Stimulated activated CD8-positive, alpha-beta memory T cell treated with anti-CD3 and anti-CD28 coated beads, Interleukin-12 subunit alpha, Interleukin-12 subunit beta, amount 100 ng/mL, for 4 hours (primary cell): ENCODE measurements around the gene L3MBTL4.
"Not testable (repeated sequence)": the region's sequence is repeated elsewhere in the genome, so short reads cannot be mapped to it uniquely, and the experiment has no call there.

Experiments
- DNase-seq: peaks from one replicate; pipeline ENCODE4 v3.0.0-alpha.2; 2020; ENCODE audit warnings: low read depth

The L3MBTL4 gene

GRCh38 chr18:6103741-6104140 is 311.0 kb downstream of the L3MBTL4 start:
- DNase-seq, result no peak

DNA sequence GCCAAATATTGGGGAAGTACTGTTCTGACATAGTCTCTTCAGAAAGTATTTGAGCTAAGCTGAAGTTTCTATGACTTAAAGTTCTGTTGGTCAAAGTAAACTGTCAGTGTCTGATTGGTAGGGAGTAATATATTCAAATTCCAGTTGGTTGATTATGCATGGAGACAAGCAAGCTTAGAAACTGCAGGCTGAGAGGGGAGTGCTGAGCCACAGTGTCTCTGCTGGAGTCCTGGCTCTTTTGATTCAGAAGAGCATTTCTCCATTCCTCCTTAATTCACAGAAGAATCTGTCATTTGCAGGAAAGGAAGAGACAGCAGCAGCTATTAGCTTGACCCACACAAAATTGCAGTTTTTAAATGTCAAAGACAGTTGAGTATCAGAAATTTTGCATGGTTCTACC is 318.0 kb downstream of the L3MBTL4 start:
- no peak for DNase-seq

GRCh38 chr18:6088432-6088831 is 326.3 kb downstream of the L3MBTL4 start:
- DNase-seq, result no peak

GRCh38 chr18:6086731-6087130 is 328.0 kb downstream of the L3MBTL4 start:
- DNase-seq, result no peak

- no peak for DNase-seq
These were observed 335.3 kb downstream of the L3MBTL4 start for GRCh38 chr18:6079406-6079805.

- no peak for DNase-seq
These were observed 335.8 kb downstream of the L3MBTL4 start for GRCh38 chr18:6078877-6079276.

GRCh38 chr18:6072423-6072822 is 342.3 kb downstream of the L3MBTL4 start:
- not testable (repeated sequence) for DNase-seq

GRCh38 chr18:6069539-6069938 is 345.2 kb downstream of the L3MBTL4 start:
- DNase-seq, result no peak

GRCh38 chr18:6069103-6069502 is 345.6 kb downstream of the L3MBTL4 start:
- DNase-seq, result no peak

DNA sequence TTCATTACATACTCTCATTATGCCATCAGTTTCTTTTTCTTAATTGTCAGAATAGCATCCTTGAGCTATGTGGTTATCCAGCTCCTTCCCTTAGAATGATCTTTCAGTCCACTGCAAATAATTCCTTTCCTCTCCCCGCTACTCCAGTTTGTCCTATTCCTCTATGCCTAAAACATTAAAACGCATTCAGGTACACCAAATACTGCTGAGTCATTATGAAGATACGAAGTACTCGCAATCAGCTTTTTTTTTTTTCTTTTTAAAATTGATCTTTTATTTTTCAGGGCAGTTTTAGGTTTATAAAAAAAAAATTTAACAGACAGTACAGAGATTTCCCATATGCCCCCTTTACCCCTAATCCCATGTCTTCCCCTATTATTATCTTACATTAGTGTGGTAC is 354.6 kb downstream of the L3MBTL4 start:
- DNase-seq, result no peak

DNA sequence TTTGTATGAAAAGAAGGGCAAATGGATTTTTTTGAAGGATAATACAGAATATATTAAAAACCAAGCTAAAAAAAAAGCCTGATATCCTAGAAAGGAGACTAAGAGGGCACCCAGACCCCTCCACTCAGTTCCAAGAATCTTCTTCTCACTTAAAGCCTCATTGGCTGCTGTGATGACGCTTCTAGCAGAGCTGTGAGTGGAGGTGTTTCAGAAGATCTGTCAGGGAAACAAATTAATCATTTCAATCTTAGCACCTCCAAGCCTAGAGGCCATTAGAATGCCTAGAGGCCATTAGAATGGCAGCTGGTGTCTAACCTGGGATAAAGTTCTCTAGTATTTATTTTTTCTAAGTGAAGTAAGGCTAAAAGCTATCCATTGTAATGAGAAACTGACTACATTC is 355.2 kb downstream of the L3MBTL4 start:
- DNase-seq, result no peak

DNA sequence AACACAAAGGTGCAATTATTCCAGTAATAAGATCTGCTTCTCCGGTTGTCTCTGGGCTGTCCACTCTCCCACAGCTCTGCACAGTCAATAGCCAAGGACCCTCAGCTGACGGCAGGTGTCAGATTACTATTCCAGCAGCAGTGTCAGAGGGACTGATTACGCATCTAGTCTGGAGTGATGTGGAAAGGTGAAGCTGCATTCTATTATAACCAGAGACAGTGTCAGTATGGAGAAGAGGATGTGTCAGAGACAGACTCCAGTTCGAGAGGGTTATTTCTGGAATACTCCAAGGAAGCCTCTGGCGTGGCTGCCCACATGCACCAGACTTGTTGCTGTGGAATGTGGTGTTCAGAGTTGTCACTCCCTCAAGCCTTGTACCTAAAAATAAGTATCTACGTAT is 355.8 kb downstream of the L3MBTL4 start:
- no peak for DNase-seq

GRCh38 chr18:6057604-6058003 is 357.1 kb downstream of the L3MBTL4 start:
- no peak for DNase-seq

DNA sequence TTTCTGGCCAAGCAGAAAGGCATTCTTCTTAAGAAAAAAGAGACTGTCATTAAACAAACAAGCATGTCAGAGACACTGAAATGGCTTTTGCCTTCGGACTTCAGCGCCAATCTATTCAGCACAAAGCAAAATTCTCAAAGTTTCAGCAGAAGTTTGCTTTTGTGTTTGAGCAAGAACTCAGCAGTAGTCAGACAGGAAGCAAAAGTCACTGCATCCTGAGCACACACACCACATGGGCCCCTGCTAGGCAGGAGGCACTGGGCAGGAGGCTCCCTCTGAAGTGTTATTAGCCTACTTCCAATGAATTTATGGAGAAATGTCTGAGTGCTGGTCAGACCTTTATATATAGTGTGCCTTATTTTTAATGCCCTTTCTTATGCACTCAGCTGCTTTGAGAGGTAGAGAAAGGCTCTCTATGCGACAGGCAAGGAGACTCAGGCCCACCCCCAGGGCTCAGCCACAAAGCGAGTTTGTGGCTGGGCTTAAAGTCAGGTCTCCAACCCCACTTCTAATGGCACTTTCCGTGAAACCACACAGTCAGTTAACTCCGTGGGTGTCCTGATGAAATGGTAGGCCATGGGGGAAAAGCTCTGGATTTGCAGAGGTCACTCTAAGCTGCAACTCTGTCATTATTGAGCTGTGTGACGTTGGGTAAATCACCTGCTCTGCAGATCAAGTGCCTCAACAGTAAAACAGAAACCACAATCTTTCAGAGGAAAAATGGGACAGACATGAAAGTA is 358.4 kb downstream of the L3MBTL4 start:
- no peak for DNase-seq

- DNase-seq, result no peak
These were observed 359.0 kb downstream of the L3MBTL4 start for GRCh38 chr18:6055711-6056110.

DNA sequence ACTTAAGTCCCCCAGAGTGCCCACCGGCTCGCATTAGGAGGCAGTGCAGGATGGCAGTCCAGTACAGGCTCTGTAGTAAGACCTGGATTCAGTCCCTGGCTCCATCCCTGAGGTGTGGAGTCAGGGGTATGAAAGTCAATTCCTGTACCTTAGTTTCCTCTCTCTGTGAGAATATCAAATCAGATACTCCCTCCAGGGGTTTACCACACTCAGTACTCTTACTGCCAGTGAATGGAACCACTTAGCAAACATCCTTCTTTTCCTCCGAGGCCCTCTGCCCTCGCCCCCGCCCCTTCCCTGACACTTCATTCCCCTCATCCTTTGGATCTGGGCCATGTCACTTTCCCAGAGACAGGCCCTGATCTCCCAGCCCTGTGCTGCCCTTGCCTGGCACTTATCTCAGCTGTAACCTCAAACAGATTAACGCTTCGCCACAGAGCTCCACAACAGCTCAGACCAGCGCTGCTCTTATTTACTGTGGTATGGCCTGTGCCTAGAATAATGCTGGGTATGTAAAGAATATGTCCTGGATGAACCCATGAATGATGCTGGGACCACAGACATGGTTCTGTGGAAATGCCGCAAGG is 360.4 kb downstream of the L3MBTL4 start:
- no peak for DNase-seq

DNA sequence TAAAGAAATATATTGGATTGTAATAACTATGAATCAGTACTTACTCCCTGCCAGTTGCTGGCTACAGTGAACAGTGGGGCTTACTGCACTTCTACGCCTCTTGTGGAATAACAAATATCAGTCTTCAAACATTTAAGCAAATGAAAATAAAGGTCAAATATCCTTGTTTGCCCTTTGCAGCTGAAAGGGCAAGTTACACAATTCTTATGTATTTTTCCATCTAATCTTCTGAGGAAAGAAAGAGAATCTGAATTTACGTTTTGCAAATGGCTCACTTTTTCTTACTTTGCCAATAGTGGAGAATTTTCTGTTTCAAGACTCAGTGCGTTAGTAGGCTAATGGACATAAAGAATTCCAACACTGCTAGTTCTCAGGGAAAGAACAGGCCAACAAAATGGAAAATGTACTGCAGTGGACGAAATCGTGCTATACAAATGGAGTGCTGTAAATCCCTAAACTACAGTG is 362.2 kb downstream of the L3MBTL4 start:
- DNase-seq, result no peak

DNA sequence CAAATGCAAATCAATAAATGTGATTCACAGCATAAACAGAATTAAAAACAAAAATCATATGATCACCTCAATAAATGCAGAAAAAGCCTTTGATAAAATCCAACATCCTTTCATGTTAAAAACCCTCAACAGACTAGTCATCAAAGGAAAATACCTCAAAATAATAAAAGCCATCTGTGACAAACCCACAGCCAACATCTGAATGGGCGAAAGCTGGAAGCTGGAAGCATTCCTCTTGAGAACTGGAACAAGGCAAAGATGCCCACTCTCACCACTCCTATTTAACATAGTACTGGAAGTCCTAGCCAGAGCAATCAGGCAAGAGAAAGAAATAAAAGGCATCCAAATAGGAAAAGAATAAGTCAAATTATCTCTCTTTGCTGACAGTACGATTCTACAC is 367.1 kb downstream of the L3MBTL4 start:
- not testable (repeated sequence) for DNase-seq

DNA sequence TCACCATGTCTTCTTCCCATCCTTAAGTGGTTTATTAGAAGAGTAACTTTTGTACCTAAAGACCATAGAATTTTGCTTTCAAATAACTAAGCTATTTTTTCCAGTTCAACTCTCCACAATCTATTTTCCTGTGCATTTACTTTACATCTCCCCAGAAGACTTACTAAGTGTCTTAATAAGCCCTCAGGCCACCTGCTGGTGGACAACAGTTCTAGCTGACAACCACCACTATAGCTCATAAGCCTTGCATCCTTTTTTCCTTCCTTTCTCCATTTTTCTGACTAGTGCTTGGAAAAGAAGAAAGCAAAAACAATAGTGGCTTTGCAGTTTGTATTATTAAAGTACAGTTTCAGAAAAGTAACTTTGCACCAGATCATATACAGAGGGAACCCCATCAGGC is 369.9 kb downstream of the L3MBTL4 start:
- no peak for DNase-seq

- DNase-seq, result no peak
These were observed 370.4 kb downstream of the L3MBTL4 start for GRCh38 chr18:6044319-6044718.

DNA sequence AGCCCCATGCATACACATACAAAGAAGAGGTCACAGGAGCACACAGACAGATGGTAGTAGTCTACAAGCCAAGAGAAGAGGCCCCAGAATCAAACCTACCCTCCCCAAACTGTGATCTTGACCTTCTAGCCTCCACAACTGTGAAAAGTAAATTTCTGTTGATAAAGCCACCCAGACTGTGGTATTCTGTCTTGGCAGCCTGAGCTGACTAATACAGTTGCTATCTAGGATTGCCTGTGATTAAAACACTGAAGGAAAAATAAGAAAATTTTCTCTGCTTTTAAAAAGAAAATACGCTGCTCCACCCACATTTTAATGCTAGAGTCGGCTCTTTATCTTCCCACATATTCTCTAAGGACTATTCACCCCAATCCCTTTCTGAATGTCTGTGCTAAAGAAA is 375.7 kb downstream of the L3MBTL4 start:
- no peak for DNase-seq

GRCh38 chr18:6031442-6031841 is 383.3 kb downstream of the L3MBTL4 start:
- DNase-seq, result no peak

DNA sequence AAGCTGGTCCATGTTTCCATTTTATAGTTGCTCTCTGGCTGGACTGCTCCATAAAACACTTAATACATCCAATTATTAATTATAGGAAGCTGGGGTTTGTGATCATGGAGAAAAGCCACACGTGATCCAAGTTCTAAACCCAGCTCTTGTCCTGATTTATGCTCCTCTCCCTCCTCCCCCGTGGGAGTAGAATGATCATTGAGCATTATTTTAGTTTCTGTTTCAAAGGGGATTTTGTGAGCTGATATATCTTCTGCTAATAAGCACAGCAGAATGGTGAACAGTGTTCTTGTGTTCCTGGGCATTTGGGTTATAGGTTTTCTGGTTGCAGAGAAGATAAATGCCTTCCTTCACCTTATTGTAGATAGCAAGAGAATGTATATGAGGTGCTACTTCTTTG is 383.7 kb downstream of the L3MBTL4 start:
- no peak for DNase-seq

- DNase-seq, result no peak
These were observed 389.9 kb downstream of the L3MBTL4 start for GRCh38 chr18:6024745-6025248.
